Stimulated activated CD8-positive, alpha-beta memory T cell treated with anti-CD3 and anti-CD28 coated beads, Interleukin-12 subunit alpha, Interleukin-12 subunit beta, amount 100 ng/mL, for 4 hours (primary cell): ENCODE data around the gene NHLH1.
"Not testable (repeated sequence)": the region's sequence is repeated elsewhere in the genome, so short reads cannot be mapped to it uniquely, and the experiment has no call there.

ENCODE experiments used
- DNase-seq: peaks from one replicate; pipeline ENCODE4 v3.0.0-alpha.2; 2020; ENCODE audit warnings: low read depth

NHLH1 gene

DNA sequence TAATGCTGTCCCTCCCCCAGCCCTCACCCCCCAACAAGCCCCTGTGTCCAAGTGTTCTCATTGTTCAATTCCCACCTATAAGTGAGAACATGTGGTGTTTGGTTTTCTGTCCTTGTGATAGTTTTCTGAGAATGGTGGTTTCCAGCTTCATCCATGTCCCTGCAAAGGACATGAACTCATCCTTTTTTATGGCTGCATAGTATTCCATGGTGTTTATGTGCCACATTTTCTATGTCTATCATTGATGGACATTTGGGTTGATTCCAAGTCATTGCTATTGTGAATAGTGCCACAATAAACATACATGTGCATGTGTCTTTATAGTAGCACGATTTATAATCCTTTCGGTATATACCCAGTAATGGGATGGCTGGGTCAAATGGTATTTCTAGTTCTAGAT lies 17.9 kb downstream of the NHLH1 start:
- DNase-seq: not testable (repeated sequence)

DNA sequence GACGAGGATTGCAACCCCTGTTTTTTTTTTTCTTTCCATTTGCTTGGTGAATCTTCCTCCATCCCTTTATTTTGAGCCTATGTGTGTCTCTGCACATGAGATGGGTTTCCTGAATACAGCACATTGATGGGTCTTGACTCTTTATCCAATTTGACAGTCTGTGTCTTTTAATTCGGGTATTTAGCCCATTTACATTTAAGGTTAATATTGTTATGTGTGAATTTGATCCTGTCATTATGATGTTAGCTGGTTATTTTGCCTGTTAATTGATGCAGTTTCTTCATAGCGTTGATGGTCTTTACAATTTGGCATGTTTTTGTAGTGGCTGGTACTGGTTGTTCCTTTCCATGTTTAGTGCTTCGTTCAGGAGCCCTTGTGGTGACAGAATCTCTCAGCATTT lies 21.5 kb downstream of the NHLH1 start:
- DNase-seq: not testable (repeated sequence)

DNA sequence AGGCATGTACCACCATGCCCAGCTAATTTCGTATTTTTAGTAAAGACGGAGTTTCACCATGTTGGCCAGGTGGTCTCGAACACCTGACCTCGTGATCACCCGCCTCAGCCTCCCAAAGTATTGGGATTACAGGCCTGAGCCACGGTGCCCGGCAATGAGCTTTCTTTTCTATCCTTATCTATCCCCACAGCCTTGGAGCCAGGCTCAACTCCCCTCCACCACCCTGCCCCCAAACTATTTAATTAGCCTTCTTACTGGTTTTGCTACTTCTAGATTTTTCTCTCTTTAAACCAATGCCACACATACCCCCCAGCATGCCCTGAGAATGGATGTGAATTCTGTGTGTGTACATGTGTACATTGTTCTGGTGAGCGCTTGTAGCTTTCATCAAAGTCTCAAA lies 27.8 kb downstream of the NHLH1 start:
- no peak for DNase-seq

DNA sequence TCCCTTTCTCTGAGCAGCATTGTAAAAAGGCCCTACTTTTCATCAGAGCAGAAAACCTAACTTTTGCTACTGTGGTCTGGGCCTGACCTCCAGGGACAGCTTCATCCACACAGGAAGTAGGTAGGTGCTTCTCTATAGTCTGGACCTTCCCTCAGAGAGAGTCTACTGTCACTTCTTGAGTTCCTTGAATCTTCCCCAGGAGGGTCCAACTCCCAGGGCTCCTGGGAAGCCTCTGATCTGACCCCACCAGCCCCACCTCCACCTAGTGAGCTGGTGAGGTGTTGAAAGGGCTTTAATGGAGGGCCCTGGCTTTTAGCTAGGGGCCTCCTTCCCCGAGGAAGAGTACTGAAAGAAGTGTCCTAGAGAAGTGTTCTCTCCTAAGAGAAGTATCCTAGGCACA lies 30.8 kb downstream of the NHLH1 start:
- DNase-seq: no peak

DNA sequence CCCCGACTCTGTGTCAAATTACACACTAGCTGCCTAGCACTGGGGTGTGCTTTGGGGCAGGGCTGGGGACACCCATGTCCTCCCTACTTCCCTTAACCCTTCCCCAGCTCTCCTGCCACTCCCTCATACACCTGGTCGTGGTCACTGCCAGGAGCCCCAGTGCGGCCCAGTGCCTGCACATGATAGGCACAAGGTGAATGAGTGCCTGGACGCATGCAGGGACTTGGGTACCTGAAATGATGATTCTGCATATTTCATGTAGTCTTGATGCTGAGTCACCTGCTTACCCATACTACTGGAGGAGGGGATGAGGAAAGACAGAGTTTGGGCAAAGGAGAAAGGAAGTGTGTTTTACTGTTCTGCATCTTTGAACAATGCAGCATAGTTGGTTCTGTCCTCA lies 32.0 kb downstream of the NHLH1 start:
- DNase-seq: no peak

DNA sequence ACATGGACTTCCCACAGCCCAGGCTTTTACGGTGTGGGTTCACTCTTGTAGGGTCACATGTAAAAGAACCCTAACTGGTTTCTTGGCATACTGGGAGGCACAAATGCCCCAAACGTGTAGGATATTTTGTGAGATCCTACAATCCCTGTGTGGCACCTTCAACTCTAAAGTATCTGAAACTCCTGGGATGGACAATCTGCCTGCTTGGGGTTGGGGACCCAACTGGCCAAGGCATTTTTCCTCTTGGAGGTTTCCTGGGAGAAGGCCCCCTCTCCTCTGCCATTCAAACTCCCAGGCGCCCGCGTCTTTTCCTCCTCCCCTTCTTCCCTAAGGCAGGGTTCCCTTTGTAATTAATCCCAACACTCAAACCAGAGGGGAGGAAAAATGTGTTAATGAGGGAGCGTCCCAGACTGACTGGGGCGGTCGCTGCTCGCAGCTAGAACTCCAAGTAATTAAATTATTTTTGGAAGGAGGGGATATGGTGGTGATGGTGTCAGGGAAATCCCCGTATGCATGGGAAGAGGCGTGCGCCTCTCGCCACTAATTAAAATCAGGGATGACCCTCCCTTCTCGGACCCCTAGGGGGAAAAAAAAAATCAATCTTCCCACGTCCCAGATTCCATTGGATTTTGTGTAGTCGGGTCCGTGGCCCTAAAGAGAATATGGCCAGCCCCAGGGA lies 32.8 kb downstream of the NHLH1 start:
- no peak for DNase-seq

DNA sequence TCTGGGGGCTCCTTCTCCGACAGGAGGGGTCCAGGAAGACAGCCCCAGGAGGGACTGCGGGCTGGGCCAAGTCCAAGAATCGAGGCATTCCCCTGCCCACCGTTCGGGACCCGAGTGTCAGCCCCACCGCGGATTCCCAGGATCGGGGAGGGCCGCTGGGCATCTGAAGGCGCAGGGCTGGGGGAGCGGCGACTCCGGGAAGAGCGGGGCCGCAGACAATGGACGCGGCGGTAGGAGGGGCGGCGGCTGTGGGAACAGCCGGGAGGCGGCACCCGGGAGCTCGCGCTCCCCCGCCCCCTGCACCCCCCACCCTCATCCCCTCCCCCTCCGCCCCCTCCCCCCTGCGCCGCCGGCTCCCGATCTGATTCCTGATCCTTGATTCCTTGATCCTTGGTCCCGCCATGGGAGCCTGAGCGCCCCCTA lies 33.4 kb downstream of the NHLH1 start, which contains the start of gene VANGL2:
VANGL2 (plus strand) TSS at position 342 of the 423 bp plus-strand sequence. CDS start 15,274 bp downstream, outside the sequence.
- DNase-seq: no peak

DNA sequence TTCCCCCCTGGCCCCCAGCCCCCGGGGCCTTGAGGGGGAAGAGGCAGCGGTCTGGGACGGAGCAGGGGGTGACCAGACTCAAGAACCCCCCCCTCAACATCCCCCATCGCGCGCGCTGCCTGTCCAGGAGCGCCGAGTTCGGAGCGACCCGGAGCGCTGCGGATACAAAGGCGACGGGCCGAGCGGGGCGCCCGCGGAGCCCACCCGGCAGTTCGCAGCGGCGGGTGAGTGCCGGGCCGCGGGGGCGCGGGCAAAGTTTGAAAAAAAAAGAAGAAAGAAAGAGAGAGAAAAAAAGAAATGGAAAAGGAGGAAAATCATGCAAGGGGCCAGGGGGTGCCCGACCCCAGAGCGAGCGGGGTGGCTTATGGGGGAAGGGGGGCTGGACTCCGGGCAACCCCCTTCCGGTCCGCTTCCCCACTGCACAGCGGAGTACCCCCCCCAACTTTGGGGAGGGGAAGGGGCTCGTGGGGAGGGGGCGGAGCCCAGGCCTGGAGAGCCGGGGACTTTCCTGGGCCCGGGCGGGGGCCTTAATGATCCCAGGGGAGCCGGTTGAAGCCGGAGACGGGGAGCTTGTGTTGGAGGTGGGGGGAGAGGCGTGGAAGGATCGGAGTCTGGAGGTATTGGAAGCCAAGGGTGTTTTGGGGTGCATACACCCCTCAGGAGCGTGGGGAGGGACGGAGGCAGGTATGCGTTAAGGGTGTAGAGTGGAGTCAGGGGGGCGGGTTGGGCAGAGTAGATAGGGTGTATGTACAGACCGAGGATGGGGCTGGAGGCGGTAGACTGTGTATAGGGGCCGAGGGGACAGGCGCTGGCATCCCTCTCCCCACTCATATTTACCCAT lies 34.0 kb downstream of the NHLH1 start:
- DNase-seq: no peak

DNA sequence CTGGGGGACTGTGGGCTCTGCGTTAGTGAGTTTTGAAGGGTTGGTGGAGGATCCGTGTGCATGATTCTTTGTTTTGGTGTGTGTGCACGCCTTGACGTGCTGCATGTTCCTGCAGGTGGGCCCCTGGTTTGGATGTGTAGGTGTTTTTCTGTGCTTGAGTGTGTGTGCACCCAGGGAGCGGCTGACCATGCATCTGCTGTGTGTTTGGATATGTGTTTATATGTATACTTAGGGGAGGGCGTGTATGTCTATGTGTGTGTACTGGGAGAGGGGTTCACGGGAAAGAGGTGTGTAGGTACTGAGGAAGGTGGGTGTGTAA lies 34.6 kb downstream of the NHLH1 start:
- no peak for DNase-seq

DNA sequence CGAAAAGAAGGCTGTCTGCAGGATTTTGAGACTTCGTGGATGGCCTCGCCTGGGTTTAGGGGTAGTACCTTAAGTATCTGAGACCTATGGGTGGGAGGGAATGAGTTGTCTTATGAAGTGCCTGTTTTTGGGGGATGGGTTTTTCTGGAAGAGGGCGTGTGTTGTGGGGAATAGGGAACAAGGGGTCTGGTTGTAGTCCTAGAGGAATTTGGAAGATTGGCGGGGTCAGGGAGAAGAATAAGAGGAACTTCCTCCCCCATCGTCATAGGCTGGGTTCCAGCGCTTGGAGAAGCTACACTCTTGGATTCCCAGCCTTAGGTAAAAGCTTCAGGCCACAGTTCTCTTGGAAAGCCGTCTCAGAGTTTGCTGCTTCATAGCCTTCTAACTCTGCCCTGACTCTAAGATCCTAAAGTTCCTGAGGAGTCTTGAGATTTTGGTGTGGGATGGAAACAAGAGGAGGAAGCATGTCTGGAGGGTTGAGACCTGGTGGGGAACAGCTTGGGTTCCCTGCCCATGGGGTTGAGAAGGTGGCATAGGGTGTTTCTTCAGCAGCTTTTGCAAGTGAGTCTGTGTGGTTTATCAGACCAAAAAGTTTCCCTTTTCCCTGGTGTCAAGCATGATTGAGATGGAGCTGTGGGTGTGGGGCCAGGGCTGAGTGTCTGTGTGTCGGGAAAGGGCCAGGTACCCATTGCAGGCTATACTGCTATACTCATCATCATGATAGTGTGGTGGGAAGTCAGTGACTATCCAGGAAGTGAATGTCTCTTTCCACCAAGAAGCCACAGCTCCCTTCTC lies 35.3 kb downstream of the NHLH1 start:
- DNase-seq: no peak

DNA sequence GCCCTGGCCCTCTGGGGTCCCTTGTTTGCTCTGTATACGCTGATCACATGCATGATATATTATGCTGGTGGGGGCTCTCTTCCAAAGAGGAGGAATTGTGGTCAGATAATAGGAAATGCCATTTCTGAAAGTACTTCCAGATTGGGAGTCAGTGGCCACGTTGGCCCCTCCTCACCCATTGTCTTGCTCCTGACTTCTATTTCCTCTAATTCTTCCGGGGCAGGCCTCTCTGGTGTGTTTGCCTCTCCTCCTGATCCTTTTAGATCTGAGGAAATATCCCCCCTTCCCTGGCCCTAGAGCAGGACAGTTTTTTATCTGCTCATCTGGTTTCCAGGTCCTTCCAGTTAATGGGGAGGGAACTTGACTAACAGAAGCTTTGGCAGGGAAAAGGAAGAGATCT lies 36.4 kb downstream of the NHLH1 start:
- no peak for DNase-seq

DNA sequence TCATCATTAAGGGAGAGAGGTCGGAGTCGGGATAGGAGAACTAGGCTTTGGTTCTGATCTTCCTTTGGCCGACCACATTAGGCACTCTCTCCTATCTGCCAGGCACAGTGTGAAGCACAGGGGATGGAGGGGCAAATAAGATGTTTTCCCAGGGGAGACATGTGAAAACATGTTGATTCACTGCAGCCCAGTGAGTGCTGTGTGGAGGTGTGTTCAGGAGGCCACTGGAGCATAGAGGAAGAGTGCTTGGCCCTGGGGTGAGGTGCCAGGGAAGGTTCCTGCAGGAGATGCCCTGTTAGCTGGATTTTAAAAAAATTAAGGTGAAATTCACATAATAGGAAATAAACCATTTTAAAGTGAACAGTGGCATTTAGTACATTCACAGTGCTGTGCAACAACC lies 37.2 kb downstream of the NHLH1 start:
- DNase-seq: no peak

DNA sequence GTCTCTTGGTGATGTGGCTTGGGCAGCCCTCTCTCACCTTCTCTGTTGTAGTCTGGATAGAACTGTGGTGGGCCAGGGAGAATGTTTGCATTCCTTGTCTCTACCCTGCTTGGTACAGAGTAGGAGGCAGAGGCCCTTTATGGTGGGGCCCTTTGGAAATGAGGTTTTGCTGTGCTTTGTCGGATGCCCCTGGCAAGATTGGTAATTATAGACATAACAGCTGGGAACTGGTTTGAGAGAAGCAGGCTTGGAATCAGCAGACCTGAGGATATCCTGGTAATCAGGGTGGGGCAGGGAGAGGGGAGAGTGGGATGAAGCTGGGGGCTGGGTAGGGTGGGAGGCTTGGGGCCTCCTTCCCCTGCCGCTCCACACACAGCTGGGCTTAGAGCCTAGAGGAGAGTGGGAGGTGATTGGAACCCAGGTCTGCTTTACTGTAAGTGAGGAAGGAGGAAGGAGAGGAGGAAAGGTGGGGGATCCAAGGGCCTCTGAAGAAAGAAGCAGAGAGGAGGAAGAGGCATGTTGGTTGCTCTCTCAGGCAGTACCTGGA lies 38.5 kb downstream of the NHLH1 start:
- DNase-seq: no peak

DNA sequence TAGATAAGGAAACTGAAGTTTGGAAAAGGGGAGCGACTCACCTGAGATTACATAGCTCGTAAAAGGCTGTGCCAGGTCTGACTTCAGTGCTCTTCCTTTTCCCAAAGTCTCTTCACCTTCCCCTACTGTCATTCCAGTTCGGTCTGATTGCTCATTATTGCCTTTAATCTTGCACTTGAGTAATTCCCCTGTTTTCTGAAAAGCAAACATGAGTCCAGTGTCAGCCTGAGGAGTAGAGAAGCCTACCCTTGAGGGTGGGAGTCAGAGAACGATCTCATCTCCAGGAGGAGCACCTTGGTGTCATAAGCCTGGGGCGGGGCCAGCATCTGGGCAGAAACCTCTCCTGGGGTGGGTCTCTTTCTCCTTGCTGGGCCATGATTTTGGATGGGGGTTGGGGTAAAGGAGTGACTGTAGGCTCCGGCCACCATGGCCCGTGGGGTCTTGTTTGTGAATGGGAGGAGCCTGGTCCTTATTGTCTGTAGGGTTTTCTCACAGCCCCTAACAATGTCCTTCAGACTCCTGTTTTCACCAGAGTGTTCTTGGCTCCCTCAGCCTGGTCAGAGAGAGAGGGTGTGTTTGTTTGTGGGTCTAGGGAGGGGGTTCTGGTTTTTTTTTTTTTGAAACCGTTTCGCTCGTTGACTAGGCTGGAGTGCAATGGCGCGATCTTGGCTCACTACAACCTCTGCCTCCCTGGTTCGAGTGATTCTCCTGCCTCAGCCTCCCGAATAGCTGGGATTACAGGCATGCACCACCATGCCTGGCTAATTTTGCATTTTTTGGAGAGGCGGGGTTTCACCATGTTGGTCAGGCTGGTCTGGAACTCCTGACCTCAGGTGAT lies 39.5 kb downstream of the NHLH1 start:
- DNase-seq: no peak

DNA sequence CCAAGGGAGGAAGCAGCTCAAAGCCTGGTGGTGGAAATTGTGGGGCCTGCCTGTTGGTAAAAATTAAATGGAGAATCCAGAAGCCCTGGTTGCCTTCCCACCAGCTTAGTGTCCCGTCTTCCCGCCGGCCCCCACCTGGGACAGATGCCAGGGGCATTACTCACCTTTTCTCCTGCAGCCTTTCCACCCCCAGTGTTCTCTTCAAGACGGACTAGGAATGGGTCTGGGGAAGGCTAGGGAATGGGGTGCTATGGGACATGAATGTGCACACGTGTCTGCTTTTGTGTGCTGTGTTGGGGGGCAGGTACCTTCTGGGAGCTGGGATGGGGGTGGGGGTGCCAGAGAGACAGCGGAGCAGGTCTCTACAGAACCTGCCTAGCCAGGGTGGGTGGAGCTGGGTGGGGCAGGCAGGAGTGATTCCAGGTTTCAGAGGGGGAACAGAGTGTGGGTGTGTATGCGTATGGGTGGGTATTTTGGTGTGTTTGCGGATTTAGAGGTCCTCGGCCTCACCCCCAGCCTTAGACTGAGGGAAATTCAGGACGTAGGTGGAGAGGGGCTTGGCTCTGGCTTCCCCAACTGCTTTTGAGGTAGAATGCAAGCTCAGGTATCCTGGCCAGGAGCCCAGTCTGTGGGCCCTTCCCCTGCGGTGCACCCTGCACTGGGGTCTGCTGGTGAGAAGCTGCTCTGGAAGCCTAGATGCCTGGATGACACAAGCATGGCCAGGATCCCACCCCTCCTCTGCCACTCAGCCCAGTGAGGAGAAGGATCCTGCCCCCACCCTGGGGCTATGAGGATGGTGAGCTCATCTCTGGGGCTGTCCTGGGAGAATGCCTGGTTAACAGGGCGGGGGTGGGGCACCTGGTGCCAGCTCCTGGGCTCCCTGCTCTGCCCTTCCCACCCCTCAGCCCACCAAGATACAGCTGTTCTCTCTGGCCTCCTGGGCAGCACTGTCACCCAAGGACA lies 41.2 kb downstream of the NHLH1 start:
- no peak for DNase-seq

DNA sequence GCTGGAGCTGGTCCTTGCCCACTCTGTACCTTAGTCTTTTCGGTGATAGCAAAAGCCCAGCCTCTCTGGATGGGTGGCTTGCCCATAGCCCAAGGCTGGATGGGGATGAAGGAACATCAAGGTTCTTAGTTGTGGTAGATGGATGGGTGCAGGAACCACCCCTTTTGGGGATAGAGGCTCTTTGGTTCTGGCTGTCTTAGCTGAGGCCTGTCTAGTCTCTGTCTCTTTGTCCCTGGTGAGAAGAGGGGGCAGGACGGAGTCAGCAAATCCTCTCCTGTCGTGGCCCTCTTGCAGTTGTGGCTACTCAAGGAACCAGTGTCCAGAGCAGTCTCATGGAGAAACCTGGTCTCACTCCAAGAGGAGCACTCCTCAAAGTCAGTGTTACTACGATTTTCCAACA lies 42.0 kb downstream of the NHLH1 start:
- DNase-seq: no peak

DNA sequence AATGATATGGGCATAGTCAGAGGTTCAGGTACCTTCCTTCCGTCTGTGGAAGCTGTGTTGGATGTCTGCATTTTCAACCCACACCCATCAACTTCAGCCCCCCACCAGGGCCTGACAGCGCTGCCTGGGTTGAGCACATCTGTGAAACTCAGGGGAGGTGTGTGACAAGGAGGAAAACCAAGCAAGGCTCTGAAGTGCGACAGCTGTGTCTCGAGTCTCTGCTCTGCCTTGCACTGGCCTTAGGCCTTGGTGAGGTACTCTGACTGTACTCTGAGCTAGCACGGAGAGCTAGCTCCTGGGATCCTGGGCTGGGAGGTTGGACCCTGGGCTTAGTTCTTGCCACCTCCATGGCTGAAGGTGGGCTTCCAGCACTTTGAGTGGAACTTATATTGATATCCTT lies 42.6 kb downstream of the NHLH1 start:
- no peak for DNase-seq

DNA sequence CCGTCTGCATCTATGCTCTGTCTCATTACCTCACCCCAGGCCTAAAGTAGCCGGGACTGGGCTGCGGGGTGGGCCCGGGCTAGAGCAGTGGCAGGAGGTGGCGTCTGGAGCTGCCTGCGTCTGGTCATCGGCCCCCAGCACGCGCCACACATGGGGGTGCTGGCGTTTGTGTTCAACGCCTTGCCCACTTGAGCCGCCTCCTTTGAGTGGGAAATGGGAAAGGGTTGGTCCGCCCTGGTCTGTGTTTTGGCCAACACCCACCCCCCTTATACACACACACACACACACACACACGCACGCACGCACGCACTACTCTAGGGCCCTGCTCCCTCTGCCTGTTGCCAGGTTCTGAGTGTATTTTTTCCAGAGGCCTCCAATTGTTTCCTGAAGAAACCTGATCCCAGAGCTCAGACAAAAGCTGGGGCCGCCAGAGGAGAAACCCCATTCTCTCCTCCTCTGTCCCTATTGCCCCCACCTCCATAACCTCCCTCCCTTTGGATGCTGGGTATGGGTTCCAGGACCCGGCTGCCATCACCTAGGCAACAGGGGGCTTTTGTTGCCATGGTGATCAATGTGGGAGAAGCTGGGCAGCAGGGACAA lies 43.6 kb downstream of the NHLH1 start:
- DNase-seq: no peak

DNA sequence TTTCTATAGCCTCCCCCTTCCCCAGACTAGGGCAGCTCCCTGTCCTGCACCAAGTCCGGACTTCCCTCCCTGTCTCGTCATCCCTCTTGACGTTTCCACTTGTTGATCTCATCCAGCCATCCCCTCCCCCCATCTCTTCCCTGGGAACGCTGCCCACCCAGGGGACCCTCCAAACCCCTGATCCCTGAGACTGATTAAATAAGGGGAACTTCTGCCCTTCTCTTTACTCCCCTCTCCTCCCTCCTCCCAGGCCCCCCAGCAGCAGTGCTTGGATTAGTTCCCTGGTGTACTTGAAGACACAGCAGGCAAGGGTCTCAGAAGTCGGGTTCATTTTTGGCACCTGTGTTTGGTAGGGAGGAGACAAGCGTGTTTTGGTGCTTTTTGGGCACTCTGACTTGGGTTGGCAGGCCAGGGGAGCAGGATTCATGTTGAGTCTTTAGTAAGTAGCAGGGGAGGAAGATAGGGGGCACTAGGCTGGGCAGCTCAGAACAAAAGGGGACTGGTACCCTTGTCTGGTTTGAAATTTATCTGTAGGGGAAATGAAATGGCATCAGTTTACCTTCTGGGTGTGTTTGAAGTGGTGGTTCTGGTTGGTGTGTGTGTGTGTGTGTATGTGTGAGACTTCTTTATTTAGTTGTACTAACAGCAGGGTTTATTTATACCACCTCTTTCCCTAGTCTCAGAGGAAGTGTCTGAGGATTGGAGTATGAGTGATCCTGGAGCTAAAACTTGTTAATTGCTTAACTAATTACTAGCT lies 44.6 kb downstream of the NHLH1 start:
- no peak for DNase-seq
